Sigmoid colon (tissue), 4 donors: ENCODE data around the gene DNASE1L1.

ENCODE experiments used
- CTCF ChIP-seq, 4 experiments: fragments of 450-650 bp in 3 of 4; fragments of 200-600 bp in 1 of 4; IDR thresholded peaks; one replicate each; pipeline ENCODE4 v1.5.1; 2016 to 2019; ENCODE audit warnings: antibody characterized with exemption in 4 of 4, mild to moderate bottlenecking in 3 of 4, moderate library complexity in 2 of 4
- POLR2A ChIP-seq, 2 donors: fragments of 450-650 bp; IDR thresholded peaks; one replicate each; pipeline ENCODE4 v1.6.1; 2016; ENCODE audit warnings: antibody characterized with exemption in 2 of 2, mild to moderate bottlenecking in 2 of 2, moderate library complexity in 2 of 2
- POLR2AphosphoS5 ChIP-seq, 4 donors: sonication (generic); formaldehyde crosslinking; IDR thresholded peaks; one replicate each; pipeline ENCODE4 v1.6.1; 2017; ENCODE audit warnings: antibody characterized with exemption in 4 of 4

GRCh38 chrX:154458116-154458953, 49.3 kb upstream of the DNASE1L1 start, which contains the start of gene PLXNA3:
- peak in 3 of 4 donors; percentile 26 to 45 (median 43) for TF ChIP-seq POLR2AphosphoS5 (IDR thresholded peaks at IDR 0.05)
- no peak for TF ChIP-seq CTCF (IDR thresholded peaks at IDR 0.05)
- TF ChIP-seq POLR2A (IDR thresholded peaks at IDR 0.05) = no peak
